KBM-7 (cell line): ENCODE data around the gene ENPP7.

Experiments used
- DNase-seq: peaks from one replicate; pipeline ENCODE4 v3.0.0-alpha.2; 2015
- in situ Hi-C: fragments of 300-500 bp; cut with MboI; formaldehyde crosslinking; loops from 2 replicates; pipeline ENCODE4 v1.14.3; 2020; ENCODE audit warnings: low sequenced_read_pairs, low pct_unique_long_range_greater_than_20kb, mixed read lengths

ENPP7 gene

GRCh38 chr17:79728169-79728907 lies 2.4 kb upstream of the ENPP7 start:
- in situ Hi-C loops, result no loop called here
- DNase-seq, result peak; percentile 70

DNA sequence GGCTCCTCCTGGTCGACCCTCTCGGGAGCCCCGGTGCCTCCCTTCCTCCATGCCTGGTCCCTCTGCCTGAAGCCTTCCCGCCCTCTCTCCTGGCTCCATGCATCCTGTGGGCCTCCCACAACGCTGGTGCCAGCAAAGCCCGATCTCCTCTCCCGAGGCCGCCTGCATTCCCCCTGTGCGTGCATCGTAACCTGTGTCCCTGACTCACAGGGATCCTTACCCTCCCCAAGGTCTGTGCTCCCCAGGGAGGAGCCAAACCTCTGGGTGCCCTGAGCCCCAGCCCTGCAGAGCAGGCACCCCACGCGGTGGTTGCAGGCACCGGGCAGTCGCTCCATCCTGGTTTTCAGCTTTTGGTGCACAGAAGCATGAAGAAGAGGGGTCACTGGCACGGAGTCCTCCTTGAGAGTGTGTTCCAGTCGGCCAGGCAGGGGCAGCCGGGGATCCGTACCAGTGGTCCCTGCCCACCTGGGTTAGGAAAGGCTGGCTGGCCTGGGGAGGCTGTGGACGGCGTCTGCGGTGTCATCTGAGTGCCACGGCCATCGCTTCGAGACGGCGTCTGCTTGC lies 1.8 kb upstream of the ENPP7 start:
- no peak for DNase-seq
- in situ Hi-C loops, result no loop called here

DNA sequence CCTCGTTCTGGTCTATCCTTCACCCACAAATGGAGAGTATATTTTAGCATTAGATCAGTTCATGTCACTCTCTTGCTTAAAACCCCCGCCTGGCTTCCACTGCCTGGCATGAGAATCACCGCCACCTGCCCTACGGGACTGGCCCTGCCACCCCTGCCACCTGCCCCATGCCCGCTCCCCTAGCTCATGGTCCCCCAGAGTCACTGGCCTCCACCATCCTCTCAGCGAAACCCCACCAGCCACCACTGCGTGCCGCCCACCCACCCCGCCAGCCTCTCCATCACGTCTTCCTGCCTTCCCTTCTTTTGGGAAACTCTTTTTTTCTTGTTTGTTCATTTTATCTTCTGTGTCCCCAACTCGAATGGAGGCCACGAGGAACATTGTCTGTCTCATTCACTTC lies 982 bp upstream of the ENPP7 start:
- in situ Hi-C loops, result no loop called here

DNA sequence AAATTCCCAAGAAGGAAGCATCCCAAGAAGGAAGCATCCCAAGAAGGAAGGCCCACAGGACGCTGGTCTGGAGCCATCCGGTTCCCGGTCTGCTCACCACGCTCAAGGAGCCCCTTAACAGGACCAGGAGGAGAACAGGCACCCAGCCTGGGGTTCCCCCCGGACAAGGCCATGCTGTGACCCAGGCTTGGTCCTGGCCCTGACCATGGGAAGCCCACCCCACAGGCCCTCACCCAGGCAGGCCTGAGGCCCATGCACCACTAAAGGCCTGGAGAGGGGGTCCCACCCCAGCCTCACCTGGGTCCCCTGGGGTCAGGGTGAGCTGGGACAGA lies 340 bp upstream of the ENPP7 start:
- DNase-seq, result no peak
- in situ Hi-C loops, result no loop called here

More for the DNA sequence above, 982 bp upstream of the ENPP7 start:
- DNase-seq, result no peak

GRCh38 chr17:79732254-79732653 lies 1.5 kb downstream of the ENPP7 start:
- DNase-seq, result no peak
- in situ Hi-C loops, result no loop called here

- in situ Hi-C loops, result no loop called here
- DNase-seq, result no peak
Observed at GRCh38 chr17:79732804-79733691, 2.3 kb downstream of the ENPP7 start.

GRCh38 chr17:79733692-79734070 lies 2.9 kb downstream of the ENPP7 start:
- in situ Hi-C loops, result no loop called here
- DNase-seq, result no peak

DNA sequence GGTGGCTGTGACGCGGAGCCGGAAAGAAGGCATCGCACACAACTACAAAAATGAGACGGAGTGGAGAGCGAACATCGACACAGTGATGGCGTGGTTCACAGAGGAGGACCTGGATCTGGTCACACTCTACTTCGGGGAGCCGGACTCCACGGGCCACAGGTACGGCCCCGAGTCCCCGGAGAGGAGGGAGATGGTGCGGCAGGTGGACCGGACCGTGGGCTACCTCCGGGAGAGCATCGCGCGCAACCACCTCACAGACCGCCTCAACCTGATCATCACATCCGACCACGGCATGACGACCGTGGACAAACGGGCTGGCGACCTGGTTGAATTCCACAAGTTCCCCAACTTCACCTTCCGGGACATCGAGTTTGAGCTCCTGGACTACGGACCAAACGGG lies 4.4 kb downstream of the ENPP7 start:
- in situ Hi-C loops, result no loop called here
- DNase-seq, result no peak

DNA sequence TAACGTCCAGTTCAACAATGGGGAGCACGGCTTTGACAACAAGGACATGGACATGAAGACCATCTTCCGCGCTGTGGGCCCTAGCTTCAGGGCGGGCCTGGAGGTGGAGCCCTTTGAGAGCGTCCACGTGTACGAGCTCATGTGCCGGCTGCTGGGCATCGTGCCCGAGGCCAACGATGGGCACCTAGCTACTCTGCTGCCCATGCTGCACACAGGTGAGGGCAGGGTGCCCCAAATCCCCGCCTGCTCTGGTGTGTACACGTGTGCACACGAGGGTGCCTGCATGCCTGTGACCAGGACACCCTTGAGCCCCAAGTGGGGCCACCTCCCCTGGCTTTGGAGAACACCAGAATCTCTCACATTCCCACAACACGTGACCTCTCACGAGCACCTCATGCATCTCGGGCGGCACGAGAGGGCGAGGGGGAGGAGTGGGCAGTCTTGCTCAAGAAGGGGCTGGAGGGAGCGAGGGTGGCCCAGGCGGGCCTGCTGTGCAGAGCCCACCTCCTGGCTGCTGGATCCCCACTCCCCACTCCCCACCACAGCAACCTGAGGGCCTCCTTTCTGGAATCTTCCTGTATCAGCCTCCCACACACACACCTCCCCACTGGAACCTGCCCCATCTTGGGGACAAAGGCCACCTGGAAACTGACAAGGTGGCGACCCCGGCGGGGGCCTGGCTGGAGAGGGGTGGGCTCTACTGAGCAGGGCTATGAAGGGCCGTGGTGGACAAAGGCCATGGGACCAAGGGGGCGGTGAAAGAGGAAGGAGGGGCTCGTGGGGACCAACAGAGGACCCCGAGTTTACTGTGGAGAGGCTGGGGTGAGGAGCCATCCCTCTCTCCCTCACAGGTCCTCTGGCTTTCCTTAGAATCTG lies 6.5 kb downstream of the ENPP7 start:
- in situ Hi-C loops, result no loop called here

DNA sequence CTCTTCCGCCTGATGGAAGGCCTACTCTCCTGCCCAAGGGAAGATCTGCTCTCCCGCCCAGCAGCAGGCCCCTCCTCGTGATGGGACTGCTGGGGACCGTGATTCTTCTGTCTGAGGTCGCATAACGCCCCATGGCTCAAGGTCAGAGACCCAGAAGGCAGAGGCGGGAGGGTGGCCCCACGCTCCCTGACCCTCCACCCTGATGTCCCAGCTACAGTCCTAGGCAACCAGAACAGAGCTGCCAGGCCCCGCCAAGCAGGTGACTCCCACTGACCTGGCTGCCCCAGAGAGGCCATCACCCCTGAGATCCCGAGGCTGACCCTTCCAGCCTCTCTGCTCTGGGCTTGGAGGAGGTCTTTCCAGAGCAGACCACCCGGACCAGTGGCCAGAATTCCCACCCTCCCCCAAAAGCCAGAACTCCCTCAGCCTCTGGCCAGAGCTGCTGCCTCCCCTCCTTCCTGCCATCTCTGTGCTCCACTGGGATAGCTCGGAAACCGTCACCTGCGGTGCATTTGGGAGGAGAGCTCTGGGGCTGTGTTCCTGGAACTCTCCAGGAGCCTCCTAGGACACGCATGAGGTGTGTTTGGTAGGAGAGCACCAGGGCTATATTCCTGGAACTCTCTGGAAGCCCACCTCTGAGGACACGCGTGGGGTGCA lies 7.3 kb downstream of the ENPP7 start:
- in situ Hi-C loops, result no loop called here
- no peak for DNase-seq

More for the DNA sequence above, 6.5 kb downstream of the ENPP7 start:
- DNase-seq, result no peak

- no peak for DNase-seq
- in situ Hi-C loops, result no loop called here
Observed at GRCh38 chr17:79738643-79739042, 7.9 kb downstream of the ENPP7 start.

- DNase-seq, result no peak
- in situ Hi-C loops, result no loop called here
Observed at GRCh38 chr17:79739148-79740062, 8.7 kb downstream of the ENPP7 start.

DNA sequence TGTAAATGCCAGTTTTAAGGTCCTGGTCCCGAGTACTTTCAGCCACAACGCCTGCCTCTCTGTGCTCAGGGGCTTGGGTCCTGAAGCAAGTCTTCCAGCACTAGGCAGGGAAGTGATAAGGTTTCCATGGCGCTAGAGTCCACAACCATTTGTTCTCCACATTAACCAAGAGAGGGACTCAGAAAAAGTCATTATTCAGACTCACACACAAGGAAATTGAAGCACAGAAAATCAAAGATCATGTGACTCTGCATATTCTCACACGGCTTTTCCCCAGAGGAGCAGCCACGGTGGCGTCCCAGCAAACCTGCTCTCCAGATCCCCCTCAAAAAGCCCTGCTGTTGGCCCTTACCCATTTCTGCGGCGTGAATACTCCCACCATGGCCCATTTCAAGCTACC lies 9.7 kb downstream of the ENPP7 start:
- in situ Hi-C loops, result no loop called here
- DNase-seq, result no peak

GRCh38 chr17:79741401-79741750 lies 10.6 kb downstream of the ENPP7 start:
- in situ Hi-C loops, result no loop called here
- DNase-seq, result no peak

GRCh38 chr17:79741751-79742588 lies 11.2 kb downstream of the ENPP7 start:
- DNase-seq, result peak; percentile 70
- in situ Hi-C loops, result no loop called here

DNA sequence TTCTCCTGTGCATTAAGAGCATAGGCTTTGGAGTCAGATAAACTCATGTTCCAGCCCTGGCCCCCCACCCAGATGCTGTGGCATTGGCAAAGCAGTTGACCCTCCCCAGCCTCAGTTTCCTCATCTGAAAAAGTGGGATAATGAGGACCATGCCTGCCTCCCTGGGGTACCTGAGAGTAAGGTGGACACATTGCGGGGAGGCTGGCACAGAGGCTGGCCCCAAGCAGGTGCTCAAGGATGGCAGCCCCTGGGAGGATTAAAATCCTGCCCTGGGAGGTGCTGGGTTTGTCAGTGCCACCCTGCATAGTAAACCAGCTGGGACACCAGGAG lies 11.8 kb downstream of the ENPP7 start:
- in situ Hi-C loops, result no loop called here
- DNase-seq, result no peak

GRCh38 chr17:79742951-79743476 lies 12.3 kb downstream of the ENPP7 start:
- in situ Hi-C loops, result no loop called here
- DNase-seq, result no peak
